ENCODE results near the gene SP100. TPM values are rescaled to one million over a fixed set of nuclear protein-coding genes. Genes with fewer than 3 reads are reported as not detected.

The SP100 gene
- total and polyA plus RNA-seq, 4 donors, result 56.2 to 128 (median 81.1) TPM

DNA sequence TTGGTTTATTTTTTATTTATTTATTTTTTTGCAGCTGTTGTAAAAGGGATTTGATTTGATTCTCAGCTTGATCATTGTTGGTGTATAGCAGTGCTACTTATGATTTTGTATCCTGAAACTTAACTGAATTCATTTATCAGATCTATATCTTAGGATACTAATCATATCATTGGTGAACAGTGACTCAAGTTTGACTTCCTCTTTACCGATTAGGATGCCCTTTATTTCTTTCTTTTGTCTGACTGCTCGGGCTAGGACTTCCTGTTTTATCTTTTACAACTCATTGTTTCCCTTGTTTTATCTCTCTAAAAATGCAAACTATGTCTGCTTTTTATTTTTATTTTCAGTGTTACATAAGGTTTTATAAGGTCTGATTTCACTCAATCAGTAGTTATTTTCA lies 23.6 kb downstream of the SP100 start:
- Histone ChIP-seq H3K4me1 (ENCODE audit: control insufficient read depth in 5 of 5, insufficient read depth in 5 of 5, low read length in 5 of 5) (peaks cover 0 to 7% (median 1%) of the 10 kb centered on the region in 5 donors), H3K4me3 (no peak overlapping the region), H3K9ac (ENCODE audit: insufficient read depth in 1 of 2, low read length in 2 of 2) (no peak overlapping the region), H3K27ac (ENCODE audit: low read depth in 1 of 2, low read length in 1 of 2) (no peak overlapping the region), H3K36me3 (ENCODE audit: control insufficient read depth in 4 of 4, insufficient read depth in 4 of 4, low read length in 4 of 4) (peaks cover 3 to 7% (median 5%) of the 10 kb centered on the region in 4 donors), H3K9me3 (ENCODE audit: control insufficient read depth in 4 of 4, insufficient read depth in 3 of 4, low read length in 3 of 4) (peaks cover 0 to 6% (median 2%) of the 10 kb centered on the region in 4 donors), H3K27me3 (ENCODE audit: control insufficient read depth in 3 of 3, insufficient read depth in 3 of 3, low read length in 2 of 3) (no peaks in the 10 kb centered on the region)
- 17 to 27% methylated on average over 2 of the region's 2 CpGs for WGBS, 2 donors
- ATAC-seq (ENCODE audit: insufficient read depth, low FRiP score), result no peak
- TF ChIP-seq, protein P1, sequence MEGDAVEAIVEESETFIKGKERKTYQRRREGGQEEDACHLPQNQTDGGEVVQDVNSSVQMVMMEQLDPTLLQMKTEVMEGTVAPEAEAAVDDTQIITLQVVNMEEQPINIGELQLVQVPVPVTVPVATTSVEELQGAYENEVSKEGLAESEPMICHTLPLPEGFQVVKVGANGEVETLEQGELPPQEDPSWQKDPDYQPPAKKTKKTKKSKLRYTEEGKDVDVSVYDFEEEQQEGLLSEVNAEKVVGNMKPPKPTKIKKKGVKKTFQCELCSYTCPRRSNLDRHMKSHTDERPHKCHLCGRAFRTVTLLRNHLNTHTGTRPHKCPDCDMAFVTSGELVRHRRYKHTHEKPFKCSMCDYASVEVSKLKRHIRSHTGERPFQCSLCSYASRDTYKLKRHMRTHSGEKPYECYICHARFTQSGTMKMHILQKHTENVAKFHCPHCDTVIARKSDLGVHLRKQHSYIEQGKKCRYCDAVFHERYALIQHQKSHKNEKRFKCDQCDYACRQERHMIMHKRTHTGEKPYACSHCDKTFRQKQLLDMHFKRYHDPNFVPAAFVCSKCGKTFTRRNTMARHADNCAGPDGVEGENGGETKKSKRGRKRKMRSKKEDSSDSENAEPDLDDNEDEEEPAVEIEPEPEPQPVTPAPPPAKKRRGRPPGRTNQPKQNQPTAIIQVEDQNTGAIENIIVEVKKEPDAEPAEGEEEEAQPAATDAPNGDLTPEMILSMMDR (IDR thresholded peaks at IDR 0.05; ENCODE audit: control extremely low read depth, extremely low read depth), result no peak
- no peak for DNase-seq

DNA sequence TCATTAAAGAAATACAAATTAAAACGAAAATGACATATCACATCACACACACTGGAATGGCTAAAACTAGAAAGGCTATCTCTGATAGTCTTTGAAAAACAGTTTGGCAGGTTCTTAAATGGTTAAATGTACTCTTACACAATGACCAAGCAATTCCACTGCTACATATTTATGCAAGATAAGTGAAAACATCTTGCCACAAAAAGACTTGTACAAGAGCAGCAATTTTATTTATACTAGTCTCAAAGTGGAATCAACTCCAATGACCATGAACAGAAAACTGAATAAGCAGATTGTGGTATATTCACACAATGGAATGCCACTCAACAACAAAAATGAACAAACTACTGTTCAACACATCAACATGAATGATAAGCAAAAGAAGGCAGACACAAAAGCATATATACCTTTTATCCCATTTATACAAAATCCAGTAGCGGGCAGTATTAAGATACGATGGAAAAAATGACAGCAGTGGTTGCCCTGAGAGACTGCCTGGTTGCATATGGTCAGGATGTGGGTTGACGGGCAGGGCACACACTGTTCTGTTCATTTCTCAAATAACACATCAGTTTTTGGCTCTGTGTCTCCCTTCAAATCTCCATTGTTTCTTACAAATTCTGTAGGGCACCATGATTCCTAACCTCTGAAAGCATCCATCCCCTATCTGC lies 25.4 kb downstream of the SP100 start:
- Histone ChIP-seq H3K4me1 (ENCODE audit: control insufficient read depth in 5 of 5, insufficient read depth in 5 of 5, low read length in 5 of 5) (peaks cover 0 to 7% (median 1%) of the 10 kb centered on the region in 5 donors), H3K4me3 (no peak overlapping the region), H3K27me3 (ENCODE audit: control insufficient read depth in 3 of 3, insufficient read depth in 3 of 3, low read length in 2 of 3) (no peaks in the 10 kb centered on the region), H3K9ac (ENCODE audit: insufficient read depth in 1 of 2, low read length in 2 of 2) (no peak overlapping the region), H3K27ac (ENCODE audit: low read depth in 1 of 2, low read length in 1 of 2) (no peak overlapping the region), H3K9me3 (ENCODE audit: control insufficient read depth in 4 of 4, insufficient read depth in 3 of 4, low read length in 3 of 4) (peaks cover 0 to under 1% (median under 1%) of the 10 kb centered on the region in 4 donors), H3K36me3 (ENCODE audit: control insufficient read depth in 4 of 4, insufficient read depth in 4 of 4, low read length in 4 of 4) (peaks cover 2 to 18% (median 11%) of the 10 kb centered on the region in 4 donors)
- TF ChIP-seq, protein P1 (IDR thresholded peaks at IDR 0.05; ENCODE audit: control extremely low read depth, extremely low read depth), result no peak
- ATAC-seq (ENCODE audit: insufficient read depth, low FRiP score), result no peak
- peak in 1 of 3 donors; percentile 16 for DNase-seq
- 32 to 53% methylated on average over 4 of the region's 4 CpGs for WGBS, 2 donors

DNA sequence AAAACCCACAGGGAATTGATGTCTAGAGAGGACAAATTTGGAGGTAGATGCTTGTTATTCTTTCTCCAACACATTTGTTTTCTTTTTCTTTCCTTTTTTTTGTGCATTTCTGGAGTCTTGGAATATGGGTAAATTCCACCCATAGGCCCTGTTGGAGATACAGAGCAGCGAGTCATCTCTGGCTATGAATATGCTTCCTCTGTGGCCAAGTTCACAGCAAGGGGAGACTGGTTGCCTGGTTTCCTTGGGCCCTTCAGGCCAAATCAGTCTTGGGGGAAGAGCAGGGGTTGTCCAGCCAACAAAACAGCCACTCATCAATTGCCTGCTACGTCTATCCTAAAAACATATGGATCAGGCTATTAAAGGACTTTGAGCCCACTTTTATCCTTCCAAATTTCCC lies 27.5 kb downstream of the SP100 start:
- ATAC-seq (ENCODE audit: insufficient read depth, low FRiP score), result no peak

More for the DNA sequence above, 27.5 kb downstream of the SP100 start:
- Histone ChIP-seq H3K4me1 (ENCODE audit: control insufficient read depth in 5 of 5, insufficient read depth in 5 of 5, low read length in 5 of 5) (peaks cover 0 to 12% (median 4%) of the 10 kb centered on the region in 5 donors), H3K36me3 (ENCODE audit: control insufficient read depth in 4 of 4, insufficient read depth in 4 of 4, low read length in 4 of 4) (peaks cover 6 to 26% (median 17%) of the 10 kb centered on the region in 4 donors), H3K27me3 (ENCODE audit: control insufficient read depth in 3 of 3, insufficient read depth in 3 of 3, low read length in 2 of 3) (no peaks in the 10 kb centered on the region), H3K9ac (ENCODE audit: insufficient read depth in 1 of 2, low read length in 2 of 2) (no peak overlapping the region), H3K9me3 (ENCODE audit: control insufficient read depth in 4 of 4, insufficient read depth in 3 of 4, low read length in 3 of 4) (no peaks in the 10 kb centered on the region), H3K27ac (ENCODE audit: low read depth in 1 of 2, low read length in 1 of 2) (no peak overlapping the region), H3K4me3 (no peak overlapping the region)
- TF ChIP-seq, protein P1 (IDR thresholded peaks at IDR 0.05; ENCODE audit: control extremely low read depth, extremely low read depth), result no peak
- no peak for DNase-seq
- WGBS, 2 donors, result 89 to 98% methylated on average over 2 of the region's 2 CpGs

Measured in lung (tissue), 12 donors.